Activated CD8-positive, alpha-beta memory T cell treated with anti-CD3 and anti-CD28 coated beads for 1 hour (primary cell): ENCODE measurements around the gene CACFD1.

ENCODE experiments used
- DNase-seq, 2 donors: peaks; one replicate each; pipeline ENCODE4 v3.0.0-alpha.2; 2020; ENCODE audit warnings: low read depth in 1 of 2; ENCODE audit errors: extremely low read depth in 1 of 2

Gene CACFD1

GRCh38 chr9:133515615-133516255 lies 56.0 kb downstream of the CACFD1 start:
- no peak for DNase-seq

GRCh38 chr9:133516256-133516960 lies 56.6 kb downstream of the CACFD1 start:
- DNase-seq, result no peak

DNA sequence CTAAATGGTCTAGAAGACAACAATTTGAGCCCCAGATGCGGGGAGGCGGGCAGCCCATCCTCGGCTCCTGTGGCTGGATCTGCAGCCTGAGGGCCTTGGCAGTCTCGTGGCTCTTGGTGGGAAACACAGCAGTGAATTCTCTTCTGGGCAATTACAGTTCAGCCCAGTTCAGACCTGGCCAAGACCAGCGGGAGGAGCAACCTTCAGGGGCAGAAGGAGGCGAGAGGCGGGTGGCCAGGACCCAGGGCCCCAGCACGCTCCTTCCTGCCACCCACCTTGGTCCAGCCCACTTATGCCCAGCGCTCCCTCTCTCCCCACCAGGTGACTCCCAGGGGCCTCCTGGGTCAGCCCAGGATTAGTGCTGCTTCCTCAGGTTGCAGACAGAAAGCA lies 57.2 kb downstream of the CACFD1 start:
- DNase-seq, result no peak

GRCh38 chr9:133517711-133518110 lies 57.9 kb downstream of the CACFD1 start:
- no peak for DNase-seq

DNA sequence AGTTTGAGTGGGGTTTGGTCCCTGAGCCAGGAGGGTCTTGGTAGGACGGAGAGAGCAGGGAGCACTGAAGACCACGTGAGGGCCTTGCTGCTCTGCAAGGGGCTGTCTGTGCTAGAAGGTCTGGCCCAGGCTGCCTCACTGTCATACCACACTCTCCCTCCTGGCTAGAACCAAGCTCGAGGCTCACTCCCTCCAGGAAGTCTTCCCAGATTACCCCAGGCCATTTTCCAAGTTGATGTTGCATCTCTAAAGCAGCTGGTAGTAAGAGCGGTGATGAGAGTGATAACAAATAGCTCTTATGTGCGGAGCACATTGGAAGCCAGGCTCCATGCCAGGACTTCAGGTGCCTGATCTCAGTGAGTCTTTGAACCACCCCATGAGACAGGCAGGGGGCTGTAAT lies 58.4 kb downstream of the CACFD1 start:
- DNase-seq, result no peak

GRCh38 chr9:133518706-133519449 lies 59.1 kb downstream of the CACFD1 start:
- DNase-seq, result no peak

DNA sequence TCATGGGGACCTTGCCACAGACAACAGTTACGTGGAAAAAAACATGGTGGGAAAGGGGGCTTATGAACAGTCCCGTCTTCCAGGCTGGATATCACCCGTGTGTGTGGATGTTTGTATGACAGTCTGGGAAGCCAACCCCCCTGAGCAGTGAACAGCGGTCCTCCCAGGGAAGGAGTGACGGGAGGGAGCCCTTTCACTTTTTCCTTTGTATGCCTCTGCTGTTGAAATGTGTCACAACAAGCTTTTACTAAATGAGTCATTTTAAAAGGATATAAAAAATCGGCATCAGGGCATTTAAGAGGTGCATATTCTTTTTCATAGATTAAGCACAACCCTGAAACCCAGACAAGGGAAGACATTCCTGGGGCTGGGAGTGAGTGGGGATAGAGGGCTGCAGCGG lies 59.9 kb downstream of the CACFD1 start:
- no peak for DNase-seq

- DNase-seq, result no peak
Observed at GRCh38 chr9:133520121-133520835, 60.5 kb downstream of the CACFD1 start.
